Liver (tissue), 9 donors: ENCODE measurements around the gene SELENOV. TPM values are rescaled to one million over a fixed set of nuclear protein-coding genes. Genes with fewer than 3 reads are reported as not detected.

Experiments used
- DNase-seq: peaks from one replicate; pipeline ENCODE4 v3.0.0-alpha.2; 2017; ENCODE audit warnings: low spot score
- H3K27ac ChIP-seq, 2 donors: one replicate each; pipeline ENCODE4 v1.7.0; 2013; ENCODE audit warnings: inconsistent platforms in 2 of 2, low read length in 2 of 2, control low read depth in 1 of 2, low read depth in 1 of 2, mild to moderate bottlenecking in 1 of 2
- H3K27me3 ChIP-seq, 4 donors: one replicate each; pipeline versions ENCODE4 v1.6.1 to v1.7.0; 2013; ENCODE audit warnings: low read length in 3 of 4, inconsistent platforms in 1 of 4, mild to moderate bottlenecking in 1 of 4, moderate library complexity in 1 of 4; ENCODE audit not compliant: control insufficient read depth in 4 of 4, insufficient read depth in 4 of 4
- H3K36me3 ChIP-seq, 4 donors: one replicate each; pipeline versions ENCODE4 v1.6.1 to v1.7.0; 2013; ENCODE audit warnings: low read length in 3 of 4, mild to moderate bottlenecking in 3 of 4, low read depth in 1 of 4, moderate library complexity in 1 of 4; ENCODE audit not compliant: control insufficient read depth in 4 of 4, insufficient read depth in 3 of 4
- H3K4me1 ChIP-seq, 4 donors: one replicate each; pipeline versions ENCODE4 v1.6.1 to v1.7.0; 2013; ENCODE audit warnings: low read length in 3 of 4, mild to moderate bottlenecking in 3 of 4, moderate library complexity in 1 of 4; ENCODE audit not compliant: control insufficient read depth in 4 of 4, insufficient read depth in 4 of 4
- H3K4me3 ChIP-seq, 3 donors: one replicate each; pipeline versions ENCODE4 v1.6.1 to v1.7.0; 2013; ENCODE audit warnings: low read length in 3 of 3, control low read depth in 1 of 3, low read depth in 1 of 3, mild to moderate bottlenecking in 1 of 3
- H3K9ac ChIP-seq, 2 donors: one replicate each; pipeline ENCODE4 v1.7.0; 2013; ENCODE audit warnings: low read length in 2 of 2, mild to moderate bottlenecking in 2 of 2, moderate library complexity in 2 of 2, control low read depth in 1 of 2, low read depth in 1 of 2
- H3K9me3 ChIP-seq, 4 donors: one replicate each; pipeline versions ENCODE4 v1.6.1 to v1.7.0; 2013; ENCODE audit warnings: low read length in 3 of 4; ENCODE audit not compliant: control insufficient read depth in 4 of 4
- ATF3 ChIP-seq: IDR thresholded peaks from 2 replicates; pipeline ENCODE4 v1.6.1; 2016; ENCODE audit warnings: antibody characterized with exemption
- CTCF ChIP-seq: fragments of 150-350 bp; IDR thresholded peaks from 2 replicates; pipeline ENCODE4 v1.5.1; 2017; ENCODE audit warnings: improper control_type of control experiment, low read depth, low read length; ENCODE audit not compliant: missing input control
- EGR1 ChIP-seq, 2 donors: IDR thresholded peaks; 2 replicates each; pipeline ENCODE4 v1.6.1; 2016 to 2018; ENCODE audit warnings: antibody characterized with exemption in 2 of 2, low read depth in 2 of 2
- FOXA1 ChIP-seq: IDR thresholded peaks from 2 replicates; pipeline ENCODE4 v1.6.1; 2016; ENCODE audit warnings: antibody characterized with exemption
- FOXA2 ChIP-seq: IDR thresholded peaks from 2 replicates; pipeline ENCODE4 v1.6.1; 2016; ENCODE audit warnings: antibody characterized with exemption
- GABPA ChIP-seq, 2 donors: IDR thresholded peaks in 1 of 2; conservative IDR thresholded peaks in 1 of 2; 2 replicates each; pipeline ENCODE4 v1.6.1; 2016; ENCODE audit warnings: antibody characterized with exemption in 2 of 2, mild to moderate bottlenecking in 1 of 2, moderate library complexity in 1 of 2
- HNF4A ChIP-seq, 2 donors: conservative IDR thresholded peaks; 2 replicates each; pipeline ENCODE4 v1.6.1; 2016; ENCODE audit warnings: antibody characterized with exemption in 2 of 2, mild to moderate bottlenecking in 2 of 2
- HNF4G ChIP-seq: IDR thresholded peaks from 2 replicates; pipeline ENCODE4 v1.6.1; 2016; ENCODE audit warnings: antibody characterized with exemption
- JUND ChIP-seq, 2 donors: IDR thresholded peaks; 2 replicates each; pipeline ENCODE4 v1.6.1; 2016; ENCODE audit warnings: antibody characterized with exemption in 2 of 2
- RAD21 ChIP-seq, 2 donors: IDR thresholded peaks; 2 replicates each; pipeline ENCODE4 v1.6.1; 2016; ENCODE audit warnings: antibody characterized with exemption in 2 of 2, mild to moderate bottlenecking in 2 of 2
- REST ChIP-seq: IDR thresholded peaks from 2 replicates; pipeline ENCODE4 v1.6.1; 2016; ENCODE audit warnings: antibody characterized with exemption, mild to moderate bottlenecking
- RXRA ChIP-seq, 2 donors: IDR thresholded peaks; 2 replicates each; pipeline ENCODE4 v1.6.1; 2017 to 2018; ENCODE audit warnings: antibody characterized with exemption in 2 of 2, mild to moderate bottlenecking in 1 of 2
- SP1 ChIP-seq: IDR thresholded peaks from 2 replicates; pipeline ENCODE4 v1.6.1; 2018; ENCODE audit warnings: antibody characterized with exemption, mild to moderate bottlenecking
- TAF1 ChIP-seq: conservative IDR thresholded peaks from 2 replicates; pipeline ENCODE4 v1.6.1; 2016; ENCODE audit warnings: antibody characterized with exemption, mild to moderate bottlenecking
- YY1 ChIP-seq: IDR thresholded peaks from 2 replicates; pipeline ENCODE4 v1.6.1; 2016; ENCODE audit warnings: antibody characterized with exemption, mild to moderate bottlenecking
- ZBTB33 ChIP-seq: IDR thresholded peaks from 2 replicates; pipeline ENCODE4 v1.6.1; 2016; ENCODE audit warnings: antibody characterized with exemption
- WGBS: extraction: QIAGEN DNeasy Blood & Tissue Kit; methylation state at CpG from one replicate; pipeline ENCODE4 v1.1.7; 2013; 5-methylcytosine and 5-hydroxymethylcytosine counted together
- polyA plus RNA-seq, 2 donors: library from polyadenylated mRNA; stranded (reverse) in 1 of 2; unstranded in 1 of 2; fragments of 200-250 nt in 1 of 2; fragments of >200 nt in 1 of 2; fragmentation: Nextera tagmentation in 1 of 2; extraction: Ambion mirVana in 1 of 2; gene quantifications; one replicate each; pipeline versions ENCODE4 v1.2.1 to v1.2.3, GENCODE V29; 2013 to 2015
- total RNA-seq, 2 donors: library from RNA; depleted of rRNA; stranded (reverse); fragments of >200 nt; gene quantifications; one replicate each; pipeline ENCODE4 v1.2.3, GENCODE V29; 2014
- donor health status: healthy.
- donor health status: healthy.
- donor health status: healthy.
- donor health status: healthy.
- donor health status: healthy.

SELENOV gene
- total and polyA plus RNA-seq, 4 donors = not detected

GRCh38 chr19:39554701-39555311 is 39.9 kb downstream of the SELENOV start:
- TF ChIP-seq GABPA (IDR thresholded peaks at IDR 0.05 in 1 of 2, conservative IDR thresholded peaks at IDR 0.05 in 1 of 2) (no peak), YY1 (no peak), JUND (IDR thresholded peaks at IDR 0.05) (no peak), RXRA (IDR thresholded peaks at IDR 0.05) (no peak), HNF4A (conservative IDR thresholded peaks at IDR 0.05) (no peak), TAF1 (no peak), EGR1 (IDR thresholded peaks at IDR 0.05; ENCODE audit: low read depth in 2 of 2) (no peak), FOXA1 (no peak), RAD21 (IDR thresholded peaks at IDR 0.05) (no peak), SP1 (no peak), CTCF (no peak), ZBTB33 (no peak)
- no peak overlapping the region for H3K4me3 ChIP-seq
- H3K27me3 ChIP-seq = no peaks in the 10 kb centered on the region

GRCh38 chr19:39555883-39556282 is 40.9 kb downstream of the SELENOV start:
- Histone ChIP-seq H3K4me3 (no peak overlapping the region), H3K36me3 (no peaks in the 10 kb centered on the region), H3K27me3 (no peaks in the 10 kb centered on the region), H3K9ac (no peak overlapping the region), H3K27ac (no peak overlapping the region), H3K4me1 (peaks cover 0 to 10% (median 4%) of the 10 kb centered on the region in 4 donors), H3K9me3 (no peaks in the 10 kb centered on the region)
- TF ChIP-seq RAD21 (IDR thresholded peaks at IDR 0.05) (no peak), GABPA (IDR thresholded peaks at IDR 0.05 in 1 of 2, conservative IDR thresholded peaks at IDR 0.05 in 1 of 2) (no peak), REST (no peak), FOXA2 (no peak), CTCF (no peak), YY1 (no peak), HNF4A (conservative IDR thresholded peaks at IDR 0.05) (no peak), TAF1 (no peak), EGR1 (IDR thresholded peaks at IDR 0.05; ENCODE audit: low read depth in 2 of 2) (no peak), ATF3 (no peak), SP1 (no peak), HNF4G (no peak), RXRA (IDR thresholded peaks at IDR 0.05) (no peak)
- WGBS = 53% methylated on average over 1 of the region's 1 CpG
- DNase-seq = no peak

More at GRCh38 chr19:39554701-39555311, 39.9 kb downstream of the SELENOV start:
- Histone ChIP-seq H3K9me3 (no peaks in the 10 kb centered on the region), H3K27ac (no peak overlapping the region), H3K4me1 (peaks cover 0 to 10% (median 4%) of the 10 kb centered on the region in 4 donors), H3K9ac (no peak overlapping the region), H3K36me3 (no peaks in the 10 kb centered on the region)
- 80% methylated on average over 4 of the region's 4 CpGs for WGBS
- no peak for DNase-seq
